HG03442 (cell line): ENCODE results near the gene INPPL1.

Experiments
- ATAC-seq: cut with Tn5 transposase; IDR thresholded peaks from one replicate; pipeline ENCODE4 v1.9.1; 2021; ENCODE audit warnings: mild to moderate bottlenecking, moderate library complexity; ENCODE audit not compliant: unreplicated experiment

Gene INPPL1

GRCh38 chr11:72274435-72274834 lies 49.9 kb downstream of the INPPL1 start:
- no peak for ATAC-seq

GRCh38 chr11:72278905-72279304 lies 54.3 kb downstream of the INPPL1 start:
- ATAC-seq = no peak

- no peak for ATAC-seq
Observed at GRCh38 chr11:72280037-72280436, 55.5 kb downstream of the INPPL1 start.

- no peak for ATAC-seq
Observed at GRCh38 chr11:72280726-72281315, 56.3 kb downstream of the INPPL1 start.

GRCh38 chr11:72283947-72284346 lies 59.4 kb downstream of the INPPL1 start:
- ATAC-seq = no peak

- no peak for ATAC-seq
Observed at GRCh38 chr11:72287293-72287692, 62.7 kb downstream of the INPPL1 start.
